ENCODE data around the gene ELL. TPM values are rescaled to one million over a fixed set of nuclear protein-coding genes. Genes with fewer than 3 reads are reported as not detected.
"Not testable (repeated sequence)": the region's sequence is repeated elsewhere in the genome, so short reads cannot be mapped to it uniquely, and the experiment has no call there.

ELL gene
- total RNA-seq, 1 experiment from 2014 or later, result 14.6 TPM

- ChIA-PET CTCF (interaction anchor here (0.5 to 0.6 kb wide), 3 partner anchors 25 to 328 kb away, joined by 3 to 4 read pairs (median 4); no protein-coding TSS in a partner anchor), POLR2A (ENCODE audit: unreplicated experiment) (no interaction called here)
- Histone ChIP-seq H3K9me3 (ENCODE audit: insufficient read depth, low read depth) (no peaks in the 10 kb centered on the region), H3K36me3 (ENCODE audit: low read depth) (no peaks in the 10 kb centered on the region), H3K4me1 (replicated peaks; ENCODE audit: insufficient read depth) (peaks cover 40% of the 10 kb centered on the region), H4K20me1 (ENCODE audit: insufficient read depth) (no peaks in the 10 kb centered on the region), H3K27me3 (ENCODE audit: insufficient read depth, low read depth) (no peaks in the 10 kb centered on the region), H3K27ac (no peak overlapping the region), H3K4me3 (no peak overlapping the region), H2AFZ (no peak overlapping the region), H3K9me2 (ENCODE audit: insufficient read depth) (no peaks in the 10 kb centered on the region), H3K79me2 (ENCODE audit: low read depth) (no peaks in the 10 kb centered on the region), H3K4me2 (no peak overlapping the region), H3F3A (ENCODE audit: insufficient read depth, low read depth) (peaks cover 52% of the 10 kb centered on the region)
- BruUV-seq (replicated peaks), result no TSS peak
- no peak for DNase-seq
- intact Hi-C loops (cut with micrococcal nuclease; ENCODE audit: unreplicated experiment), result loop anchor here (5.0 to 10.0 kb wide), 5 partner anchors 135 to 300 kb away; partner anchors contain the start of genes MPV17L2 and PIK3R2
- TF ChIP-seq EZH2 (IDR thresholded peaks at IDR 0.05; ENCODE audit: low read depth) (no peak), CTCF (conservative IDR thresholded peaks at IDR 0.05) (no peak)
Observed at GRCh38 chr19:18412610-18413239, 109.1 kb downstream of the ELL start.

- no peaks in the 10 kb centered on the region for H3K79me2 ChIP-seq (ENCODE audit: low read depth)
- ChIA-PET CTCF (no interaction called here), POLR2A (ENCODE audit: unreplicated experiment) (no interaction called here)
- no peaks in the 10 kb centered on the region for H3K36me3 ChIP-seq (ENCODE audit: low read depth)
- H3K4me3 ChIP-seq, result no peak overlapping the region
- no peaks in the 10 kb centered on the region for H3K27me3 ChIP-seq (ENCODE audit: insufficient read depth, low read depth)
- H3K27ac ChIP-seq, result no peak overlapping the region
- TF ChIP-seq CTCF (conservative IDR thresholded peaks at IDR 0.05) (peak; percentile 63), EZH2 (IDR thresholded peaks at IDR 0.05; ENCODE audit: low read depth) (no peak)
- DNase-seq, result peak in 1 of 2 experiments; percentile 50
- H3K9me3 ChIP-seq (ENCODE audit: insufficient read depth, low read depth), result no peaks in the 10 kb centered on the region
- no TSS peak for BruUV-seq (replicated peaks)
- no peaks in the 10 kb centered on the region for H4K20me1 ChIP-seq (ENCODE audit: insufficient read depth)
- peaks cover 23% of the 10 kb centered on the region; the same call in 1 of the 2 replicates for H3F3A ChIP-seq (ENCODE audit: insufficient read depth, low read depth)
- H2AFZ ChIP-seq, result no peak overlapping the region
- no peaks in the 10 kb centered on the region for H3K9me2 ChIP-seq (ENCODE audit: insufficient read depth)
- no peak overlapping the region for H3K4me2 ChIP-seq
- intact Hi-C loops (cut with micrococcal nuclease; ENCODE audit: unreplicated experiment), result no loop called here
- peaks cover 9% of the 10 kb centered on the region for H3K4me1 ChIP-seq (replicated peaks; ENCODE audit: insufficient read depth)
Observed at GRCh38 chr19:18408053-18408476, 113.8 kb downstream of the ELL start.

DNA sequence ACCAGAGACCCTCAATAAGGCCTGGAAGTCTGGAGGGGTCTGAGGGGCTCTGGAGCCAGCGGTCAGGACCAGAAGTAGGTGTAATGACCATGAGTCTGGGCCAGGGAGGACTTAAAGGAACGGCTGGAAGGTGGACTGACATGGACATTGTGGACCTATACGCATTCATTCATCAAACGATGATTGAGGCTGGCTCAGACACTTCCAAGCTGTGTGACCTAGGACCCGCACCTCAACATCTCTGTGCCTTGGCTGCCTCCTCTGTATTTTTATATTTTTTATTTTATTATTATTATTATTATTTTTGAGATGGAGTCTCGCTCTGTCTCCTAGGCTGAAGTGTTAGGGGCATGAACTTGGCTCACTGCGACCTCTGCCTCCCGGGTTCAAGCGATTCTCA, 115.1 kb downstream of the ELL start:
- Histone ChIP-seq H4K20me1 (ENCODE audit: insufficient read depth) (no peaks in the 10 kb centered on the region), H3K36me3 (ENCODE audit: low read depth) (no peaks in the 10 kb centered on the region), H2AFZ (no peak overlapping the region), H3F3A (ENCODE audit: insufficient read depth, low read depth) (peaks cover 25% of the 10 kb centered on the region; the same call in 1 of the 2 replicates), H3K27me3 (ENCODE audit: insufficient read depth, low read depth) (no peaks in the 10 kb centered on the region), H3K4me1 (replicated peaks; ENCODE audit: insufficient read depth) (peaks cover 9% of the 10 kb centered on the region), H3K4me2 (no peak overlapping the region), H3K4me3 (no peak overlapping the region), H3K9me3 (ENCODE audit: insufficient read depth, low read depth) (no peaks in the 10 kb centered on the region), H3K9me2 (ENCODE audit: insufficient read depth) (no peaks in the 10 kb centered on the region), H3K27ac (no peak overlapping the region), H3K79me2 (ENCODE audit: low read depth) (no peaks in the 10 kb centered on the region)
- POLR2A ChIA-PET (ENCODE audit: unreplicated experiment), result no interaction called here
- no TSS peak for BruUV-seq (replicated peaks)
- CTCF ChIA-PET, result no interaction called here
- TF ChIP-seq EZH2 (IDR thresholded peaks at IDR 0.05; ENCODE audit: low read depth) (no peak), CTCF (conservative IDR thresholded peaks at IDR 0.05) (no peak)
- intact Hi-C loops (cut with micrococcal nuclease; ENCODE audit: unreplicated experiment), result no loop called here
- no peak for DNase-seq

DNA sequence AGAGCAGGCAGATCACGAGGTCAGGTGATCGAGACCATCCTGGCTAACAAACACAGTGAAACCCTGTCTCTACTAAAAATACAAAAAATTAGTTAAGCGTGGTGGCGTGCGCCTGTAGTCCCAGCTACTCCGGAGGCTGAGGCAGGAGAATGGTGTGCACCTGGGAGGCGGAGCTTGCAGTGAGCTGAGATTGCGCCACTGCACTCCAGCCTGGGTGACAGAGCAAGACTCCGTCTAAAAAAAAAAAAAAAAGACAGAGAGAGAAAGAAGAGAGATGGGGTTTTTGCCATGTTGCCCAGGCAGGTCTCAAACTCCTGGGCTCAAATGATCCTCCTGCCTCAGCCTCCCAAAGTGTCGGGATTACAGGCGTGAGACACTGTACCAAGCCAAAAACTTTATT, 116.1 kb downstream of the ELL start:
- H3K27me3 ChIP-seq (ENCODE audit: insufficient read depth, low read depth); H3K36me3 ChIP-seq (ENCODE audit: low read depth); H3K79me2 ChIP-seq (ENCODE audit: low read depth); BruUV-seq (replicated peaks); H3K4me3 ChIP-seq; H3K4me2 ChIP-seq; H3K27ac ChIP-seq; CTCF ChIA-PET; H3K9me2 ChIP-seq (ENCODE audit: insufficient read depth); H4K20me1 ChIP-seq (ENCODE audit: insufficient read depth); H2AFZ ChIP-seq; POLR2A ChIA-PET (ENCODE audit: unreplicated experiment); DNase-seq; H3K9me3 ChIP-seq (ENCODE audit: insufficient read depth, low read depth); intact Hi-C loops (cut with micrococcal nuclease; ENCODE audit: unreplicated experiment): not testable (repeated sequence)
- peaks cover 26% of the 10 kb centered on the region; the same call in 1 of the 2 replicates for H3F3A ChIP-seq (ENCODE audit: insufficient read depth, low read depth)
- peaks cover 16% of the 10 kb centered on the region for H3K4me1 ChIP-seq (replicated peaks; ENCODE audit: insufficient read depth)

GRCh38 chr19:18402455-18403248, 119.2 kb downstream of the ELL start:
- BruUV-seq (replicated peaks); H3K4me2 ChIP-seq; H2AFZ ChIP-seq; H4K20me1 ChIP-seq (ENCODE audit: insufficient read depth); intact Hi-C loops (cut with micrococcal nuclease; ENCODE audit: unreplicated experiment); H3K79me2 ChIP-seq (ENCODE audit: low read depth); H3K27me3 ChIP-seq (ENCODE audit: insufficient read depth, low read depth); H3K4me3 ChIP-seq; H3K36me3 ChIP-seq (ENCODE audit: low read depth); DNase-seq; CTCF ChIA-PET; H3K9me3 ChIP-seq (ENCODE audit: insufficient read depth, low read depth); H3K9me2 ChIP-seq (ENCODE audit: insufficient read depth); POLR2A ChIA-PET (ENCODE audit: unreplicated experiment); H3K27ac ChIP-seq: not testable (repeated sequence)
- H3F3A ChIP-seq (ENCODE audit: insufficient read depth, low read depth), result peaks cover 35% of the 10 kb centered on the region; the same call in 1 of the 2 replicates
- peaks cover 25% of the 10 kb centered on the region for H3K4me1 ChIP-seq (replicated peaks; ENCODE audit: insufficient read depth)
